CD4-positive, CD25-positive, alpha-beta regulatory T cell (primary cell): ENCODE results near the gene CTRB2. TPM values are rescaled to one million over a fixed set of nuclear protein-coding genes. Genes with fewer than 3 reads are reported as not detected.
"Not testable (repeated sequence)": the region's sequence is repeated elsewhere in the genome, so short reads cannot be mapped to it uniquely, and the experiment has no call there.

Experiments used
- ATAC-seq, 2 donors: fragments of 150-1000 bp; cut with Tn5 transposase; one replicate each; pipeline ENCODE4 v1.10.0; 2021; ENCODE audit warnings: low read depth in 2 of 2, moderate number of reproducible peaks in 2 of 2, moderate library complexity in 1 of 2
- DNase-seq, 3 donors: peaks; one replicate each; pipeline versions ENCODE4 v3.0.0 to v3.0.0-alpha.2; 2012 to 2022; ENCODE audit warnings: mixed read lengths in 1 of 3
- H3K27ac ChIP-seq: one replicate; pipeline ENCODE4 v1.7.0; 2013; ENCODE audit warnings: mild to moderate bottlenecking, low read length; ENCODE audit not compliant: insufficient read depth, poor library complexity, severe bottlenecking
- H3K27me3 ChIP-seq: one replicate; pipeline ENCODE4 v1.7.0; 2013; ENCODE audit warnings: low read length; ENCODE audit not compliant: control insufficient read depth, insufficient read depth
- H3K36me3 ChIP-seq: one replicate; pipeline ENCODE4 v1.7.0; 2013; ENCODE audit warnings: mild to moderate bottlenecking, low read length, moderate library complexity; ENCODE audit not compliant: control insufficient read depth, insufficient read depth
- H3K4me1 ChIP-seq: 2 replicates; pipeline ENCODE4 v1.7.0; 2013; ENCODE audit warnings: mild to moderate bottlenecking, low read length; ENCODE audit not compliant: insufficient read depth, control insufficient read depth, poor library complexity, severe bottlenecking
- H3K4me3 ChIP-seq: one replicate; pipeline ENCODE4 v1.7.0; 2013; ENCODE audit warnings: low read depth, mild to moderate bottlenecking, low read length, moderate library complexity
- H3K9me3 ChIP-seq, 2 experiments: 1 replicate in 1 of 2; 2 replicates in 1 of 2; pipeline ENCODE4 v1.7.0; 2013; ENCODE audit warnings: low read length in 2 of 2, mild to moderate bottlenecking in 1 of 2, moderate library complexity in 1 of 2; ENCODE audit not compliant: control insufficient read depth in 2 of 2
- H3K27ac Mint-ChIP-seq, 3 donors: one replicate each; pipeline ENCODE4 v1.8.0; 2020 to 2022; ENCODE audit warnings: mild to moderate bottlenecking in 3 of 3, mixed read lengths in 3 of 3, moderate library complexity in 2 of 3
- H3K27me3 Mint-ChIP-seq: one replicate; pipeline ENCODE4 v1.8.0; 2022; ENCODE audit warnings: mild to moderate bottlenecking, mixed read lengths
- H3K36me3 Mint-ChIP-seq: one replicate; pipeline ENCODE4 v1.8.0; 2020; ENCODE audit warnings: mixed read lengths
- H3K4me1 Mint-ChIP-seq, 4 donors: one replicate each; pipeline ENCODE4 v1.8.0; 2020 to 2022; ENCODE audit warnings: mixed read lengths in 4 of 4, mild to moderate bottlenecking in 1 of 4
- H3K4me3 Mint-ChIP-seq, 4 donors: one replicate each; pipeline ENCODE4 v1.8.0; 2020 to 2022; ENCODE audit warnings: mild to moderate bottlenecking in 4 of 4, mixed read lengths in 4 of 4, moderate library complexity in 3 of 4
- H3K9me3 Mint-ChIP-seq, 7 donors: one replicate each; pipeline ENCODE4 v1.8.0; 2020 to 2022; ENCODE audit warnings: mixed read lengths in 7 of 7, mild to moderate bottlenecking in 3 of 7, moderate library complexity in 2 of 7
- polyA plus RNA-seq, 4 donors: library from polyadenylated mRNA; unstranded; fragments of 300-500 nt; fragmentation: Illumina TruSeq; gene quantifications; one replicate each; pipeline ENCODE4 v1.2.3, GENCODE V29; 2021
- total RNA-seq: library from RNA; stranded (reverse); gene quantifications from one replicate; pipeline ENCODE4 v1.2.3, GENCODE V29; 2022

The CTRB2 gene
- total and polyA plus RNA-seq, 5 donors from 2014 or later = not detected

DNA sequence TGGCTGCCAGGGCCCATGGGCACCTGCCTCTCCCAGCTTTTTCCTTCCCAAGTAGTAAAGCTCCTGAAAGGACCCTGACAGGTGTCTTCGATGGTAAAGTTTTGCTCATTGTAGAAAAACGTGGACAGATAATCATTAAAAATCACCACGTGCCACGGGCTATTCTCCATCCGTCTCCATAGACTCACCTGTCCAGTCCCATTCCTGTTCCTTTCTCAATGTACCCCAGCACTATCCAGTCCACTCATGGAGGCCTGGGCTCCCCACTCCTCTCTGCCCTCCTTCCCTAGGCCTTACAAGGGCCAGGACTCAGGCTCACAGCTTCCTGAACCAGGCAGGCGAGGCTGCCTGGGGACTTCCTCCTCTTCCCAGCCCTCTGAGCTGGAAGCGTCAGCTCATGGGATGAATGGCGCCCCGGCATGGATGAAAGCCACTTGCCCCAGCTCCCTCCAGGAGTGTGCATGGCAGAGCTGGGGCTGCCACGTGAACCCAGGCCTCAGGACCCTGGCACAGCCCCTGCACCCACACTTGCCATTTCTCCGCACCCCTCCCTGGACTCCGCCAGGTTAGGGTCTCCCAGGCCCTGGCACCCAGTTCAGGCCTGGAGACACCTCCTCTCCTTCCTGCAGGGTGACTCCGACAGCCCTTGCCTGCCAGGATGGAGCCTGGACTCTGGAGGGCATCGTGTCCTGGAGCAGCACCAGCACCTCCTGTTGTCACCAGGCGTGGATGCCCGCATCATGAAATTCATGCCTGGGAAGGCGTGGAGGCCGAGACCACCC lies 20.6 kb upstream of the CTRB2 start:
- H3K4me3 Mint-ChIP-seq = no peak overlapping the region
- Histone ChIP-seq H3K4me3 (no peak overlapping the region), H3K36me3 (no peaks in the 10 kb centered on the region), H3K27me3 (no peaks in the 10 kb centered on the region), H3K9me3 (no peaks in the 10 kb centered on the region), H3K27ac (no peak overlapping the region), H3K4me1 (no peaks in the 10 kb centered on the region)
- no peaks in the 10 kb centered on the region for H3K9me3 Mint-ChIP-seq
- no peaks in the 10 kb centered on the region for H3K36me3 Mint-ChIP-seq
- no peaks in the 10 kb centered on the region for H3K27me3 Mint-ChIP-seq
- no peak for ATAC-seq
- no peak for DNase-seq
- no peak overlapping the region for H3K27ac Mint-ChIP-seq
- H3K4me1 Mint-ChIP-seq = no peaks in the 10 kb centered on the region

DNA sequence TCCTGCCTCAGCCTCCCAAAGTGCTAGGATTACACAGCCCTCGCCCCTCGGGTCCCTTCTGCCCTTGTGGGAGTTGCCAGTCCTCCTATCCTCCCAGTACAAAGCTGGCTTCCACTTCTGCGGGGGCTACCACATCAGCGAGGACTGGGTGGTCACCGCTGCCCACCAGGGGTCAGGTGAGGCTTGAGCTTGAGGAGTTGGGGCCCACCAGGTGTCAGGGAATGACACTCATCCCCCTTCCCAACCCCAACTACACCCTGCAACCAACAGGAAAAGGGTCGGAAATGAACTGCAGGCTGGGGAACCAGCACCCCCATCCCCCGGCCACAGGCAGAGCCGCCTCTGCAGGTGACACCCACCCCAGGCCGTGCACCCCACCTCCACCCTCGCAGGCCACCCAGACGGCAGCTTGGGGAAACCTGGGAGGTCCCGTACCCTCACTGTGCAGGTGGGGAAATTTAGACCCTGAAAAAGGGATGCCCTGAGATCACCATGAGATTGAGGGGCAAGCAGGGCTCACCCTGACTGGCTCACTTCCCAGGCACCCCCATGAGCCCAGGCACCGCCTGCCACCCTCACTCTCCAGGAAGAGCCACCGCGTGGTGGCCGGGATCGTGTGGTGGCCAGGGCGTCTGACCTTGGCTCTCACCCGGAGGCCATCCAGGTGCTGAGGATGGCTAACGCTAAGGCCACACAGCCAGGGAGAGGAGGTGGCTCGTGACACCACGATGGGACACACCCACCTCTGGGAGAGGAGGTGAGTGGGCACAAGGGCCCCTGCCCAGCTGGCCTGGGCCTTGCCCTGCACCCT lies 19.8 kb upstream of the CTRB2 start:
- H3K4me3 ChIP-seq = no peak overlapping the region
- Mint-ChIP-seq H3K27me3 (no peaks in the 10 kb centered on the region), H3K4me1 (peaks cover 0 to 4% (median 0%) of the 10 kb centered on the region in 4 donors), H3K4me3 (no peak overlapping the region), H3K9me3 (no peaks in the 10 kb centered on the region), H3K36me3 (no peaks in the 10 kb centered on the region), H3K27ac (no peak overlapping the region)
- no peak overlapping the region for H3K27ac ChIP-seq
- H3K9me3 ChIP-seq = no peaks in the 10 kb centered on the region
- DNase-seq (no peak), ATAC-seq (no peak)
- no peaks in the 10 kb centered on the region for H3K36me3 ChIP-seq
- no peaks in the 10 kb centered on the region for H3K27me3 ChIP-seq
- H3K4me1 ChIP-seq = no peaks in the 10 kb centered on the region

DNA sequence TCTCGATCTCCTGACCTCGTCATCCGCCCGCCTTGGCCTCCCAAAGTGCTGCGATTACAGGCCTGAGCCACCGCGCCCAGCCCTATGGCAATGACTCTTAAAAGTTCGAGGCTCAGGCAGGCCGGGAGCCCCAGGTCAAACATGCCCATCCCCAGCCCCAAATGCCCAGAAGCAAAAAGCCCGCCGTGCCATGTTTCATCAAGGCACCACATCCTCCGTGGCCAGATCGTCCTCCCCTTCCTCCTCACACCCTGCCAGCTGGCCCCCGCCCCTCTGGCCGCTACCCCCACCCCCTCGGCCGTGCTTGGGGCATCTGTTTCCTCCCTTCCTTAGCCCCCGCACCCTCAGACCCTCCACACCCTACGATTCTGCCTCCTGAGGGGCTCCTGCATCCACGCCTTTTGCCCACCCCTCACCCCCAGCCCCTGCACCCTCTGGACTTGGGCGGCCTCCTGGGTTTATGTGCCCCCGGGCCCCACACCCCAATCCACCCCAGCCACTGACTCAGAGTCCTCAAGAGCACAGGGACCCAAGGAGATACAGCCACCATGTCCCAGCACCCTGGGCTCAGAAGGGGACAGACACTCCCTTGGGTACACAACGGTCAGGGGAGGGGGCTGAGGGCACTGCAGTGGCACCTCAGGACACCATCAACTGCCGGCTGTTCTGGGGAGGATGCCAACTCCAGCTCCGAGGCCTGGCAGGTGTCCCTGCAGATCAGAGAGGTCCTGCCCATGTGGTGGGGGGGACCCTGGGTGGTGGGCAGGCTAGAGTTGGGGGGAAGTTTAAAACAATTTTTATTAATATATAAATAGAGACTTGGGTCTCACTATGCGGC lies 18.9 kb upstream of the CTRB2 start:
- Mint-ChIP-seq H3K9me3 (no peaks in the 10 kb centered on the region), H3K36me3 (no peaks in the 10 kb centered on the region), H3K4me1 (peaks cover 0 to 4% (median 0%) of the 10 kb centered on the region in 4 donors), H3K4me3 (no peak overlapping the region), H3K27ac (peak overlapping the region in 1 of 3 donors; percentile 45), H3K27me3 (no peaks in the 10 kb centered on the region)
- no peaks in the 10 kb centered on the region for H3K4me1 ChIP-seq
- DNase-seq = no peak
- H3K27ac ChIP-seq = no peak overlapping the region
- no peaks in the 10 kb centered on the region for H3K36me3 ChIP-seq
- no peak overlapping the region for H3K4me3 ChIP-seq
- no peak for ATAC-seq
- no peaks in the 10 kb centered on the region for H3K27me3 ChIP-seq
- no peaks in the 10 kb centered on the region for H3K9me3 ChIP-seq

DNA sequence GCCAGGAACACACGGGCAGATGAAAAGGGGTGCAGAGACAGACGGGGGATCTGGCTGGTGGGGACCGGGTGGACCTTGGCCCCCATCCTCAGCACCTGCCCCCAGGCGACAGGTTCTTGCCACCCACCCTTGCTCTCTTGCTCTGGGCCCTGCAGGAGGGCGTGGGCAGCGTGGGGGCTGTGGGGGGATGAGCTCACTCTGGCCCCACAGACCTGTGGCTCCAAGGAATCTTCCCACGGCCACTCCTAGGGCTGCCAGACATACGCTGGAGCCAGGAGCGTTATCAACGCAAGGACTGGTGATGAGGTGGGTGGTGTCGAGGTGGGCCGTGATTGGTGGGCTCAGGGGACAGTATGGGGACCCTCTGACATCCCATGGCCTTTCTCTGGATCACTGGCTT lies 18.1 kb upstream of the CTRB2 start:
- no peak for DNase-seq
- no peaks in the 10 kb centered on the region for H3K27me3 ChIP-seq
- peaks cover 0 to 7% (median 1%) of the 10 kb centered on the region in 4 donors for H3K4me1 Mint-ChIP-seq

DNA sequence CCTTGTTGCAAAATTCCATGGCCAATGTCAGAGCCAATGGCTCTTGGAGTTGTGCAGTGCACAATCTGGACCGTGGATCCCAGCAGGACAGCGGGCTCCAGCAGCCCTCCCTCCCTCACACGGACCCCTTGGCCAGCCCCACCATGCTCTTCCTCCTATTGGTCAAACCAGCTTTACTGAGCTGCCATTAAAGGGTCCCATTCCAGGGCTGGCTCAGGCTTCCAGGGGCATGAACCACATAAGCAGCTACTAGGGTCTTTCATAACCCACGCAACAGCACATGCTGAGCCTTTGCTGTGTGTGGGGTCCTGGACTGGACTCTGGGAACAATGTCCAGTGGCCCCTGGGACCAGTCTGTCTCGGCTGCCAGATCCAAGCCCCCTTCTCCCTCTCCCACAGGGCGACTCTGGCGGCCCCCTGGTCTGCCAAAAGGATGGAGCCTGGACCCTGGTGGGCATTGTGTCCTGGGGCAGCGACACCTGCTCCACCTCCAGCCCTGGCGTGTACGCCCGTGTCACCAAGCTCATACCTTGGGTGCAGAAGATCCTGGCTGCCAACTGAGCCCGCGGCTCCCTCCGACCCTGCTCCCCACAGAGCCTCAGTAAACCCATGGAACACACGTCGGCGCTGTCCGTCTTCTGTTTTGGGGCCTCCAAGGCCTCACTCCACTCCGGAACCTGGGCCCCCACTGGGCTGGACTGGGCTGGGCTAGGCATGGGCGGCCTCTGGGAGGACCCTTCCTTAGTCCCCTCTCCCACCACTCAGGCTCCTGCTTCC lies 17.5 kb upstream of the CTRB2 start:
- H3K27ac Mint-ChIP-seq = no peak overlapping the region
- H3K4me1 Mint-ChIP-seq = peaks cover 0 to 11% (median 4%) of the 10 kb centered on the region in 4 donors
- H3K9me3 Mint-ChIP-seq = no peaks in the 10 kb centered on the region
- Histone ChIP-seq H3K27ac (no peak overlapping the region), H3K4me1 (no peaks in the 10 kb centered on the region), H3K27me3 (no peaks in the 10 kb centered on the region), H3K36me3 (no peaks in the 10 kb centered on the region), H3K4me3 (no peak overlapping the region), H3K9me3 (no peaks in the 10 kb centered on the region)
- ATAC-seq (no peak), DNase-seq (no peak)
- no peak overlapping the region for H3K4me3 Mint-ChIP-seq
- no peaks in the 10 kb centered on the region for H3K36me3 Mint-ChIP-seq
- H3K27me3 Mint-ChIP-seq = no peaks in the 10 kb centered on the region

More for the DNA sequence above, 18.1 kb upstream of the CTRB2 start:
- Histone ChIP-seq H3K4me3 (no peak overlapping the region), H3K27ac (no peak overlapping the region), H3K4me1 (no peaks in the 10 kb centered on the region), H3K9me3 (no peaks in the 10 kb centered on the region), H3K36me3 (no peaks in the 10 kb centered on the region)
- Mint-ChIP-seq H3K36me3 (no peaks in the 10 kb centered on the region), H3K9me3 (no peaks in the 10 kb centered on the region), H3K4me3 (no peak overlapping the region), H3K27ac (no peak overlapping the region), H3K27me3 (no peaks in the 10 kb centered on the region)
- ATAC-seq = no peak

DNA sequence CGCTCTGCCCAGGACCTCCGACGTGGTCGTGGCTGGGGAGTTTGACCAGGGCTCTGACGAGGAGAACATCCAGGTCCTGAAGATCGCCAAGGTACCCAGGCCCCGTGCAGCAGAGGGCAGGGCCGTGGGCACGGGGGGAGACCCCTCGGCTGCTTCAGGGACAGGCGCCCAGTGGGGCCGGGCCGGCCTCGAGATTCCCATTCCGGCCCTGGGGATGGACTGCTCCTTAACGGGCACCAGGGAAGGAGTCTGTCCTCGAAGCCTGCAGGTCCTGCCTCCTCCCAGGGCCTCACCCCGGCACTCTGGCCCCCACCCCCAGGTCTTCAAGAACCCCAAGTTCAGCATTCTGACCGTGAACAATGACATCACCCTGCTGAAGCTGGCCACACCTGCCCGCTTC lies 16.2 kb upstream of the CTRB2 start:
- not testable (repeated sequence) for H3K36me3 Mint-ChIP-seq, DNase-seq, H3K4me3 ChIP-seq, ATAC-seq, H3K4me3 Mint-ChIP-seq, H3K36me3 ChIP-seq, H3K9me3 Mint-ChIP-seq, H3K27ac ChIP-seq, H3K27ac Mint-ChIP-seq, H3K9me3 ChIP-seq, H3K27me3 ChIP-seq, H3K4me1 ChIP-seq, H3K27me3 Mint-ChIP-seq
- peaks cover 0 to 19% (median 5%) of the 10 kb centered on the region in 4 donors for H3K4me1 Mint-ChIP-seq

DNA sequence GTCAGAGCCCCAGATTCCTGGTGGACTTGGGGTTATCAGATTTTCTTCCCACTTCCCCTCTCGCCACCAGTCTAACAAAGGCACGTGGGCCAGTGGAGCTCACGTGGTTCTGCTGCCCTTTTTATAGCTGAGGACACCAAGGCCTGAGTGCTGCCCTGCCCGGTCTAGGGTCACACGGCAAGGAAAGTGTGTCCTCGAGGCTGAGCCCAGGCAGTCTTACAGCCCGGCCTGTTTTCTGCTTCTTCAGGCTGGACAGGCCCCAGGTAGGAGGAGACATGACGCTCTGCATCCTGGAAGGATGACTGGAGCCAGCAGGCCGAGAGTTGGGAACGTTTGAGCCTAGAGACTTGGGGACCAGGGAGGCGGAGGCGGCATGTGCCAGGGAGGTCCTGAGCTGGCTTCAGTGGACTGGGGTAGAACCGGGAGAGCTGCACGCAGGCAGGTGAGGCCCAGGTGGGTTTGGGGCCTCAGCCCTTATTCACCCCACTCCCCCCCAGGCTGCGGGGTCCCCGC lies 15.4 kb upstream of the CTRB2 start:
- Histone ChIP-seq H3K27ac (no peak overlapping the region), H3K36me3 (no peaks in the 10 kb centered on the region), H3K4me1 (no peaks in the 10 kb centered on the region), H3K9me3 (no peaks in the 10 kb centered on the region), H3K27me3 (no peaks in the 10 kb centered on the region), H3K4me3 (no peak overlapping the region)
- peak overlapping the region in 2 of 3 donors; percentile 67 for H3K27ac Mint-ChIP-seq
- H3K36me3 Mint-ChIP-seq = no peaks in the 10 kb centered on the region
- H3K4me3 Mint-ChIP-seq = no peak overlapping the region
- H3K9me3 Mint-ChIP-seq = no peaks in the 10 kb centered on the region
- peaks cover 0 to 19% (median 5%) of the 10 kb centered on the region in 4 donors for H3K4me1 Mint-ChIP-seq
- no peaks in the 10 kb centered on the region for H3K27me3 Mint-ChIP-seq
- DNase-seq (no peak), ATAC-seq (no peak)
